ENCODE results near the gene NUDCD3. TPM values are rescaled to one million over a fixed set of nuclear protein-coding genes. Genes with fewer than 3 reads are reported as not detected.

The NUDCD3 gene
- total RNA-seq, 1 donor from 2014 or later = 71.7 TPM

DNA sequence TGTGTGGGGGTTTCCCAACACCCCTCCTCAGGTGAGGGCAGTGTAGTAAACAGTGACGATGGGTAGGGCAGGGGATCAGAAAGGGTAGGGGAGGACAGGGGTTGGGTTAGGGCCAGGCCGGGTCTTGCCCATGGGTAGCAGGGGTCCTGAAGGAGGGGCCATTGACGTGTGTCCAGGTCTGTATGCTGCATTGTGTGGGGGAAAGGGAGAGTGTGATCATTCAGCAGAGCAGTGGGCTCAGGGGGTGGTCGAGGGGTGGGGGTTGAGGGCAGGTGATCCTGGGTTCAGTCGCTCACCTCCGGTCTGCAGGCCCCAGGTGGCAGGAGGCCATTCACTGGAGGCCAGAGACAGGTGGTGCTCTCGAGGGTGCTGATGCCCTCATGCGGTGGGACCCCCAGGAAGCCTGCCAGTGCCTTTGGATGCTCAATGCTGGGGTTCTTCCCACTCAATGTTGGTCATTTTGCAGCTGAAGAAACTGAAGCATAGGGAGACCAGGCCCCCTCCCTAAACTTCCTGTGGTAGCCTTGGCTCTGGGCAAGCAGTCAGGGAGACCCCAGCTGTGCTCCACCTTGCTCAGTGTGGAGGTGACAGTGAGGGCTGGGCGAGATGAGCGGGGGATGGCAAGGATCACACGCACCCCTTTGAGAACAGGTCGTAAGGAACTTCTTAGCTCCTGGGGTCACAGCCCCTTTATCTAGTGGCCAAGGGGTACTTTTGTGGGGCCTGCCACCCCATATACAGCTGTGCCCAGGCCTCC is 116.3 kb downstream of the NUDCD3 start:
- TF ChIP-seq, protein P1, sequence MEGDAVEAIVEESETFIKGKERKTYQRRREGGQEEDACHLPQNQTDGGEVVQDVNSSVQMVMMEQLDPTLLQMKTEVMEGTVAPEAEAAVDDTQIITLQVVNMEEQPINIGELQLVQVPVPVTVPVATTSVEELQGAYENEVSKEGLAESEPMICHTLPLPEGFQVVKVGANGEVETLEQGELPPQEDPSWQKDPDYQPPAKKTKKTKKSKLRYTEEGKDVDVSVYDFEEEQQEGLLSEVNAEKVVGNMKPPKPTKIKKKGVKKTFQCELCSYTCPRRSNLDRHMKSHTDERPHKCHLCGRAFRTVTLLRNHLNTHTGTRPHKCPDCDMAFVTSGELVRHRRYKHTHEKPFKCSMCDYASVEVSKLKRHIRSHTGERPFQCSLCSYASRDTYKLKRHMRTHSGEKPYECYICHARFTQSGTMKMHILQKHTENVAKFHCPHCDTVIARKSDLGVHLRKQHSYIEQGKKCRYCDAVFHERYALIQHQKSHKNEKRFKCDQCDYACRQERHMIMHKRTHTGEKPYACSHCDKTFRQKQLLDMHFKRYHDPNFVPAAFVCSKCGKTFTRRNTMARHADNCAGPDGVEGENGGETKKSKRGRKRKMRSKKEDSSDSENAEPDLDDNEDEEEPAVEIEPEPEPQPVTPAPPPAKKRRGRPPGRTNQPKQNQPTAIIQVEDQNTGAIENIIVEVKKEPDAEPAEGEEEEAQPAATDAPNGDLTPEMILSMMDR (IDR thresholded peaks at IDR 0.05; ENCODE audit: insufficient read depth, low read length, poor library complexity, severe bottlenecking) = no peak
- H3K36me3 ChIP-seq (ENCODE audit: control insufficient read depth, insufficient read depth, low read length) = no peaks in the 10 kb centered on the region
- H3K4me3 ChIP-seq (ENCODE audit: low read depth, low read length) = no peak overlapping the region
- H3K27me3 ChIP-seq (ENCODE audit: control insufficient read depth, insufficient read depth, low read length) = no peaks in the 10 kb centered on the region
- DNase-seq (ENCODE audit: low read depth) = no peak

- TF ChIP-seq, protein P1 (IDR thresholded peaks at IDR 0.05; ENCODE audit: insufficient read depth, low read length, poor library complexity, severe bottlenecking) = no peak
- Histone ChIP-seq H3K36me3 (ENCODE audit: control insufficient read depth, insufficient read depth, low read length) (no peaks in the 10 kb centered on the region), H3K27me3 (ENCODE audit: control insufficient read depth, insufficient read depth, low read length) (no peaks in the 10 kb centered on the region), H3K4me3 (ENCODE audit: low read depth, low read length) (no peak overlapping the region)
- DNase-seq (ENCODE audit: low read depth) = no peak
Measured at GRCh38 chr7:44373418-44373740, 117.1 kb downstream of the NUDCD3 start.

DNA sequence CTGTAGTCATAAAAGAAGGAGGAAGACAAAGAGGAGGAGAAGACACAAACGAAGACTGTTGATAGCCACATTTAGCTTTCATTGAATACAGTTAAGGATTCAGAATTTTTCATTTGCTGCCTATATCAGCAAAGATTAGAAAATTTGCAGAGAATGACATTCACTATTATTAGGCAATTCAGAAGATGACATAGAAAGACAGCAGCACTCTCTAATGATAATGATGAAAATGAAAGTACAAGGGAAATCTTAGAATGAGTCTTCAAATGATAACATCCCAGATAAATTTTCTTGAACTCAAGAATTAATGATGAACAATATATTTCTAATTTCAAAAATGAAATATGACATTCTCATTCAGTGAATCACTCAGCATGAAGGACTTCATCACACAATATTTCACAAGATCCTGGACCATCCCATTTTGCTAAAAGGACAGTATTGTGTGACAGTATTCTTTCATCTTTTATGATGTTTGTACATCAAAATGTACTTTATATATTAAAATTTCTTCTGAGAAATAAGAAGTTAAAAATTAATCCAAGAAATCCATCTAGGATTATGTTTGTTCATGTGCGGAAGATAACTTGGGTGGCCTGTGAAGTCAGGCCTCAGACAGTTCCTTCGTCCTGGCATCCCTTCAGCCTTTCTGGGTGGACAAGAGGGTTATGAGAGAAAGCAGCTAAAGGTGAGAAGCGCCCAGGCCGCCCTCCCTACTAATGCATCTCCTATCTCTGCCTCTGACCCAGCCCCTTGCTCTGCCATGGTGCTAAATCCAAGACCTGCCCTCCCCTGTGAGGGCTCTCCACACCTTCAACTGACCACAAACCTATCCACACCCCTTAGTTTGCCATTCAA is 117.7 kb downstream of the NUDCD3 start:
- no peaks in the 10 kb centered on the region for H3K36me3 ChIP-seq (ENCODE audit: control insufficient read depth, insufficient read depth, low read length)
- no peaks in the 10 kb centered on the region for H3K27me3 ChIP-seq (ENCODE audit: control insufficient read depth, insufficient read depth, low read length)
- TF ChIP-seq, protein P1 (IDR thresholded peaks at IDR 0.05; ENCODE audit: insufficient read depth, low read length, poor library complexity, severe bottlenecking) = no peak
- H3K4me3 ChIP-seq (ENCODE audit: low read depth, low read length) = no peak overlapping the region
- no peak for DNase-seq (ENCODE audit: low read depth)

GRCh38 chr7:44368885-44369284 is 121.6 kb downstream of the NUDCD3 start:
- DNase-seq (ENCODE audit: low read depth) = no peak
- TF ChIP-seq, protein P1 (IDR thresholded peaks at IDR 0.05; ENCODE audit: insufficient read depth, low read length, poor library complexity, severe bottlenecking) = no peak

DNA sequence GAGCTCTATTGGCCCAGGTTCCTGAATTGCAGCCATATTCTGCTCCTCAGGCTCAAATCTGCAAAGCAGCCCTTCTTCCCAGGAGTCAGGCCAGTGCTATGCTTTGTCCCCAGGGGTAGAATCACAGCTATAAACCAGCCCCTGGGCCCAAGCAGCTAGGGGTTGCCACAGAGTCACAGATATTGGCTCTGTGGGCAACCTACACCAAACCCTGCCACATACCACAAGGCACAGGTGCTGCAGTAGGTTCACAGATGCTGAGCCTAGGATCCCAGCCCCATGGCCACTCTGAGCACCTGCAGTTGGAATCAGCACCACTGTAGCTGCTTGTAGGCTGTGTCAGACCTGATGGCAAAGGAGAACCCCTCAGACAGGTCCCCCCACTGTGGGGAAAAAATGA is 122.0 kb downstream of the NUDCD3 start:
- no peaks in the 10 kb centered on the region for H3K27me3 ChIP-seq (ENCODE audit: control insufficient read depth, insufficient read depth, low read length)
- no peak overlapping the region for H3K4me3 ChIP-seq (ENCODE audit: low read depth, low read length)
- no peaks in the 10 kb centered on the region for H3K36me3 ChIP-seq (ENCODE audit: control insufficient read depth, insufficient read depth, low read length)
- TF ChIP-seq, protein P1 (IDR thresholded peaks at IDR 0.05; ENCODE audit: insufficient read depth, low read length, poor library complexity, severe bottlenecking) = no peak
- no peak for DNase-seq (ENCODE audit: low read depth)

More at GRCh38 chr7:44368885-44369284, 121.6 kb downstream of the NUDCD3 start:
- Histone ChIP-seq H3K4me3 (ENCODE audit: low read depth, low read length) (no peak overlapping the region), H3K36me3 (ENCODE audit: control insufficient read depth, insufficient read depth, low read length) (no peaks in the 10 kb centered on the region), H3K27me3 (ENCODE audit: control insufficient read depth, insufficient read depth, low read length) (no peaks in the 10 kb centered on the region)
